HepG2 (cell line): ENCODE data around the gene PHTF2. TPM values are rescaled to one million over a fixed set of nuclear protein-coding genes. Genes with fewer than 3 reads are reported as not detected.

Experiments used
- ATAC-seq: fragments of 200-7000 bp; cut with Tn5 transposase; 3 replicates; pipeline ENCODE4 v1.9.1; 2020; ENCODE audit warnings: mild to moderate bottlenecking, moderate library complexity
- BruUV-seq: library from RNA; stranded (reverse); fragments of 400-500 nt; replicated peaks from 2 replicates; lab custom pipeline; 2021; lab: Mats Ljungman, UMichigan
- CTCF ChIA-PET: fragments of 300-600 bp; formaldehyde crosslinking; extraction: SDS; loops from one replicate; lab custom pipeline; 2021; ENCODE audit warnings: low total read pairs, inconsistent platforms, low intra/inter-chr PET ratio; lab: Yijun Ruan, JAX
- POLR2A ChIA-PET: fragments of 350-600 bp; sonication (Branson Sonifier 250); formaldehyde crosslinking; loops from one replicate; lab custom pipeline; 2020; ENCODE audit warnings: antibody characterized with exemption, inconsistent platforms; lab: Yijun Ruan, JAX
- DNase-seq: peaks from one replicate; pipeline ENCODE4 v3.0.0-alpha.2; 2015; ENCODE audit warnings: low spot score
- FAIRE-seq: peaks from 3 replicates; lab custom pipeline; 2011; peaks lifted over from hg19 to GRCh38; lab: Jason Lieb, UNC
- H2AFZ ChIP-seq: one replicate; pipeline ENCODE4 v1.6.1; 2011; ENCODE audit warnings: low read length, inconsistent platforms
- H3K27ac ChIP-seq: fragments of 300-600 bp; 3 replicates; pipeline ENCODE4 v1.8.0; 2011; ENCODE audit warnings: mixed run types, mild to moderate bottlenecking, mixed read lengths, low read length, inconsistent platforms; ENCODE audit not compliant: insufficient read depth; ENCODE audit errors: extremely low read length
- H3K27me3 ChIP-seq, 2 experiments: fragments of 200-600 bp in 1 of 2; 2 replicates in 1 of 2; 3 replicates in 1 of 2; pipeline versions ENCODE4 v1.6.0 to v1.8.0; 2011; ENCODE audit warnings: low read length in 2 of 2, mild to moderate bottlenecking in 2 of 2, moderate library complexity in 2 of 2, inconsistent platforms in 1 of 2; ENCODE audit not compliant: insufficient read depth in 2 of 2, control insufficient read depth in 1 of 2
- H3K36me3 ChIP-seq, 2 experiments: fragments of 200-600 bp in 1 of 2; replicated peaks in 1 of 2; 2 replicates in 1 of 2; 3 replicates in 1 of 2; pipeline versions ENCODE4 v1.5.1 to v1.8.0; 2011; ENCODE audit warnings: low read length in 2 of 2, inconsistent platforms in 1 of 2; ENCODE audit not compliant: insufficient read depth in 2 of 2, control insufficient read depth in 1 of 2
- H3K4me1 ChIP-seq: 2 replicates; pipeline ENCODE4 v1.5.1; 2012; ENCODE audit warnings: low read length, inconsistent platforms; ENCODE audit not compliant: insufficient read depth
- H3K4me2 ChIP-seq: 2 replicates; pipeline ENCODE4 v1.6.0; 2011; ENCODE audit warnings: low read depth, low read length, inconsistent platforms
- H3K4me3 ChIP-seq, 3 experiments: fragments of 200-600 bp in 1 of 3; sonication (generic), shearing (Covaris generic) in 1 of 3; replicated peaks in 1 of 3; 2 replicates each; pipeline ENCODE4 v1.5.1; 2011 to 2016; ENCODE audit warnings: low read length in 3 of 3, inconsistent platforms in 2 of 3, low read depth in 2 of 3, mild to moderate bottlenecking in 2 of 3, control low read depth in 1 of 3, mixed read lengths in 1 of 3; ENCODE audit not compliant: insufficient read depth in 1 of 3
- H3K79me2 ChIP-seq: one replicate; pipeline ENCODE4 v1.6.1; 2011; ENCODE audit warnings: low read length, inconsistent platforms; ENCODE audit not compliant: insufficient read depth
- H3K9ac ChIP-seq: 2 replicates; pipeline ENCODE4 v1.6.0; 2011; ENCODE audit warnings: mild to moderate bottlenecking, low read depth, low read length, inconsistent platforms; ENCODE audit not compliant: insufficient read depth
- H3K9me3 ChIP-seq: 2 replicates; pipeline ENCODE4 v1.5.1; 2012; ENCODE audit warnings: mild to moderate bottlenecking, low read length
- H4K20me1 ChIP-seq: 2 replicates; pipeline ENCODE4 v1.6.0; 2011; ENCODE audit warnings: inconsistent platforms, mild to moderate bottlenecking, low read length, moderate library complexity; ENCODE audit not compliant: insufficient read depth
- ADNP ChIP-seq: sonication (generic); formaldehyde crosslinking; IDR thresholded peaks from 2 replicates; pipeline ENCODE4 v1.4.0; 2020; ENCODE audit warnings: missing genetic modification reagents
- HCFC1 ChIP-seq: fragments of 150-350 bp; IDR thresholded peaks from 2 replicates; pipeline ENCODE4 v1.6.1; 2014; ENCODE audit warnings: low read depth, low read length
- NPAS2 ChIP-seq: sonication (generic); formaldehyde crosslinking; IDR thresholded peaks from 2 replicates; pipeline ENCODE4 v1.8.0; 2022; ENCODE audit warnings: mild to moderate bottlenecking, missing genetic modification reagents, borderline replicate concordance
- REL ChIP-seq: sonication (generic); formaldehyde crosslinking; conservative IDR thresholded peaks from 2 replicates; pipeline ENCODE4 v1.8.0; 2022; ENCODE audit warnings: mild to moderate bottlenecking, missing genetic modification reagents, moderate library complexity
- SMARCE1 ChIP-seq: fragments of 450-650 bp; IDR thresholded peaks from 2 replicates; pipeline ENCODE4 v1.6.1; 2017; ENCODE audit warnings: borderline replicate concordance
- SNAPC2 ChIP-seq: sonication (generic); formaldehyde crosslinking; IDR thresholded peaks from 2 replicates; pipeline ENCODE4 v1.8.1; 2022; ENCODE audit warnings: mild to moderate bottlenecking, missing genetic modification reagents
- ZFP41 ChIP-seq: sonication (generic); formaldehyde crosslinking; IDR thresholded peaks from 2 replicates; pipeline ENCODE4 v1.4.0; 2020; ENCODE audit warnings: mild to moderate bottlenecking, missing genetic modification reagents, borderline replicate concordance
- ZNF496 ChIP-seq: sonication (generic); formaldehyde crosslinking; IDR thresholded peaks from 2 replicates; pipeline ENCODE4 v1.8.1; 2023; ENCODE audit warnings: mild to moderate bottlenecking, moderate library complexity, missing genetic modification reagents; ENCODE audit not compliant: insufficient replicate concordance
- WGBS: methylation state at CpG from one replicate; pipeline ENCODE4 v1.1.6; 2017; ENCODE audit warnings: low lambda C conversion rate; 5-methylcytosine and 5-hydroxymethylcytosine counted together
- in situ Hi-C: cut with HindIII; loops from 2 replicates; pipeline ENCODE4 v1.10.0; 2017; ENCODE audit warnings: low pct_unique_long_range_greater_than_20kb; ENCODE audit not compliant: extremely low pct_ligation_motif_present
- intact Hi-C: fragments of 100-400 bp; cut with micrococcal nuclease; formaldehyde crosslinking; loops from one replicate; pipeline ENCODE4 v1.10.0; 2022; ENCODE audit not compliant: unreplicated experiment
- polyA plus RNA-seq, 8 experiments: library from polyadenylated mRNA; depleted of rRNA in 3 of 8; stranded (reverse) in 7 of 8; unstranded in 1 of 8; fragments of >200 nt; fragmentation: Illumina TruSeq in 4 of 8; extraction: Trizol in 4 of 8; gene quantifications; 2 replicates each; pipeline versions ENCODE4 v1.2.1 to v1.2.3, GENCODE V29; 2011 to 2016; ENCODE audit warnings: low read depth in 4 of 8, missing spikeins in 1 of 8, mixed read lengths in 1 of 8; ENCODE audit not compliant: insufficient read depth in 1 of 8
- total RNA-seq, 5 experiments: library from RNA; depleted of rRNA; stranded (reverse); fragments of >200 nt; fragmentation: Illumina TruSeq; extraction: Trizol; gene quantifications; 2 replicates each; pipeline ENCODE4 v1.2.3, GENCODE V29; 2016; ENCODE audit warnings: low read depth in 1 of 5

PHTF2 gene
- total and polyA plus RNA-seq, 2 of the 13 experiments (the other 11 are each of a cell fraction or from before 2014, with no cell fraction given): 7.4 to 10.2 TPM

DNA sequence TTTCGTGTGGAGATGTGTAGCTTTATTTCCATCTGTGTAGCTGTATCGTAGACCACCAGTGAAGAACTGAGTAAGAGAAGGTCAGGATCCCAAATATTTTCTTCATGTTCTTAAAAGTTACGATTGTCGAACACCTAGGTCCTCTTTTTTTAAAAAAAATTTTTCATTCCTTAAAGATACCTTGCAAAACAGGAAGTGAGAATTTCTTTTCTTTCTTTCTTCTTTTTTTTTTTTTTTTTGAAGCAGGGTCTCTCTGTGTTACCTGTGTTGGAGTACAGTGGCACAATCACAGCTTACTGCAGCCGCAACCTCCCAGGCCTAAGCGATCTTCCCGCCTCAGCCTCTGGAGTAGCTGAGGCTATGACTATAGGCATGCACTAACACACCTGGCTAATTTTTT is 60.8 kb downstream of the PHTF2 start:
- ChIA-PET POLR2A (no interaction called here), CTCF (no interaction called here)
- ATAC-seq: no peak
- H3K4me3 ChIP-seq: no peak overlapping the region
- no TSS peak for BruUV-seq
- no peaks in the 10 kb centered on the region for H3K79me2 ChIP-seq
- TF ChIP-seq ADNP (CRISPR knock-in tag): no peak
- no peak for TF ChIP-seq SNAPC2
- TF ChIP-seq ZNF496 (CRISPR knock-in tag): no peak
- TF ChIP-seq NPAS2: no peak
- H3K4me1 ChIP-seq: peaks cover 24% of the 10 kb centered on the region
- H3K9ac ChIP-seq: no peak overlapping the region
- no peak for DNase-seq
- in situ Hi-C loops (no loop called here), intact Hi-C loops (no loop called here)
- H4K20me1 ChIP-seq: no peaks in the 10 kb centered on the region
- H3K9me3 ChIP-seq: no peaks in the 10 kb centered on the region
- no peak overlapping the region for H2AFZ ChIP-seq
- H3K4me2 ChIP-seq: no peak overlapping the region
- no peak for FAIRE-seq
- H3K27me3 ChIP-seq: no peaks in the 10 kb centered on the region
- WGBS: 96% methylated on average over 7 of the region's 7 CpGs
- no peak overlapping the region for H3K27ac ChIP-seq
- peaks cover 0 to 3% of the 10 kb centered on the region in 2 experiments; a peak in 1 of 5 replicates for H3K36me3 ChIP-seq

DNA sequence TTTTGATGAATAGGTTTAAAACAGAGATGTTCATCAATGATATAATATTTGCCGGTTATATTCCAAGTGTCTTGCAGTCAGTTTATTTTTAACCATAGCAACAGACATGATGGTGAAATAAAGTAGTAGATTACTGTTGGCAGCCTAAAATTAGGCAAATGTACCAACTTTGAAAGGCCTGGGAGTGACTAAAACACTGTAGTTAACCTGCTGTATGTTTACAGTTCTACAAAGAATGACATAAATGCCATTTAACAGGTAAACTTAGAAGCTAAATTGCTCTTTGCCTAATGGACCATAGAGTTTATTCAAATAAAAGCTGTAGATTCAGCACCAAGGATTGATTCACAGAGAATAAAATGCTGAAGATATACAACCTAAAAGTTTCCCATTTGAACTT is 64.1 kb downstream of the PHTF2 start:
- ChIA-PET CTCF (no interaction called here), POLR2A (no interaction called here)
- Histone ChIP-seq H3K4me2 (no peak overlapping the region), H3K36me3 (no peaks in the 10 kb centered on the region), H3K27ac (no peak overlapping the region), H4K20me1 (no peaks in the 10 kb centered on the region), H3K27me3 (no peaks in the 10 kb centered on the region), H3K4me3 (no peak overlapping the region), H3K79me2 (no peaks in the 10 kb centered on the region), H3K4me1 (peaks cover 40% of the 10 kb centered on the region), H3K9me3 (no peaks in the 10 kb centered on the region), H2AFZ (no peak overlapping the region), H3K9ac (no peak overlapping the region)
- TF ChIP-seq HCFC1: no peak
- no peak for TF ChIP-seq SMARCE1
- no peak for TF ChIP-seq REL (CRISPR knock-in tag)
- TF ChIP-seq ZFP41: no peak
- ATAC-seq (no peak), DNase-seq (no peak), FAIRE-seq (no peak)
- no TSS peak for BruUV-seq
- in situ Hi-C loops (no loop called here), intact Hi-C loops (no loop called here)
- 91% methylated on average over 1 of the region's 1 CpG for WGBS
